GM12891 (cell line): ENCODE data around the gene SARDH.

ENCODE experiments used
- DNase-seq: peaks from one replicate; pipeline ENCODE4 v3.0.0; 2011; ENCODE audit warnings: low spot score; ENCODE audit not compliant: insufficient read length
- FAIRE-seq: peaks from 2 replicates; lab custom pipeline; 2011; peaks lifted over from hg19 to GRCh38; lab: Jason Lieb, UNC
- PAX5 ChIP-seq: IDR thresholded peaks from 2 replicates; pipeline ENCODE4 v1.6.1; 2011; ENCODE audit warnings: low read length, moderate library complexity, mild to moderate bottlenecking; ENCODE audit not compliant: insufficient read depth, severe bottlenecking
- POLR2A ChIP-seq: IDR thresholded peaks from 2 replicates; pipeline ENCODE4 v1.6.1; 2011; ENCODE audit warnings: low read depth, low read length, control low read depth
- POLR2AphosphoS5 ChIP-seq: IDR thresholded peaks from 2 replicates; pipeline ENCODE4 v1.6.1; 2011; ENCODE audit warnings: low read depth, low read length, control low read depth
- POU2F2 ChIP-seq: IDR thresholded peaks from 2 replicates; pipeline ENCODE4 v1.6.1; 2011; ENCODE audit warnings: low read depth, mild to moderate bottlenecking, control low read depth, low read length, moderate library complexity
- SPI1 ChIP-seq: IDR thresholded peaks from 2 replicates; pipeline ENCODE4 v1.6.1; 2011; ENCODE audit warnings: low read depth, low read length, control low read depth
- TAF1 ChIP-seq: IDR thresholded peaks from 2 replicates; pipeline ENCODE4 v1.6.1; 2011; ENCODE audit warnings: low read depth, low read length, control low read depth

Gene SARDH

DNA sequence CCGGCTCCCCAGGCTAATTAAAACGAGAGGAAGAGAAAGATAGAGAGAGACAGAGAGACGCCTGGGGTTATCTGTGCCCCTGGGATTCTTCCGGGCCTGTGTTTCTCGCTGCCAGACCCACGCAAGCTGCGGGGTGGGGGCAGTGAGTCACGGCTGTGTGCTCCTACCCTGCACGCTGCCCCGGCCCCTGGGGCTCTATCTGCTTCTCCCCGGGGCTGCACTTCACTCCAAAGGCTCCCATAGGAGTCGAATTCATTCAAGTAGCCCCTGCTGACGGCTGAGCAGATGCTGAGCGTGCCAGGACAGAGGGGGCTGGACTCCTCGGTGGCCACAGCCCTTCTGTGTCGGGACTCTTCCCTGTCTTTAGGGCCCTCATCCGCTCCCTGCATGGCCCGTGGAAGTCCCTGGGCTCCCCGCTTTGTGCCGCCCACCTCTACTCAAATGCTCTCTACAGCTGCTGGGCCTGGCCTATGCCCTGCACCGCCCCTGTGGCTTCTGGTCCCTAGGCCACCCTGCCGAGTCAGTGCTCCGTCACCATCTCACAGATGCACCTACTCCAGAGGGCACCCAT lies 22.8 kb downstream of the SARDH start:
- FAIRE-seq: no peak
- TF ChIP-seq POU2F2: no peak
- TF ChIP-seq SPI1: no peak
- TF ChIP-seq PAX5: no peak
- no peak for TF ChIP-seq POLR2A
- no peak for TF ChIP-seq TAF1
- no peak for TF ChIP-seq POLR2AphosphoS5
- no peak for DNase-seq

DNA sequence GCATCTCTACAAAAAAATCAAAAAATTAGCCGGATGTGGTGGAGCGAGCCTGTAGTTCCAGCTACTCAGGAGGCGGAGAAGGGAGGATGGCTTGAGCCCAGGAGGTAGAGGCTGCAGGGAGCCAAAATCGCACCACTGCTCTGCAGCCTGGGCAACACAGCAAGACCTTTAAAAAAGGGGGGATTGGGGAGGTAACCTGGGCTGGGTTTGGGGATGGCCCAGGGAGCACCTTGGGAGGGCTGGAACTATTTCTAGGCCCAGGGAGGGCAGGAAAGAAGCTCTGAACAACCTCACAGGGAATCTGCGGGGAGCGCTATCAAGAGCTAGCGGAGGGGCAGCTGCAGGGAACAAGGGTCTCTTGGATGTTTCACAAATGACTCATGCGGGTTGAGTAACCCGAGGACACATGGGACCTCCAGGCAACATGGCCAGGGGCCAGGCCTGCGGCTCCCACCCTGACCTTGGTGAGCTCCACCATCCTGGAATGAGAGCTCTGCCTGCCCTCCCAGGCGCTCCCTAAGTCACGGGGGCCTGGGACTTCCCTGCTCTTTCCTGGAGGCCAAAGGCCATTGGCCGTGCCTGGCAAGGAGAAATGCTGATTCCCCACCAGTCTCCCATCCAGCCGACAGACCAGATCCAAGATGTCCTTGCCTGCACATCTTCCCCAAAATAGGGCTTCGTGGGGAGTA lies 23.4 kb downstream of the SARDH start:
- DNase-seq: no peak
- FAIRE-seq: no peak
- TF ChIP-seq POLR2A (no peak), TAF1 (no peak), POU2F2 (no peak), SPI1 (no peak), POLR2AphosphoS5 (no peak), PAX5 (no peak)

GRCh38 chr9:133713960-133714495 lies 24.1 kb downstream of the SARDH start:
- DNase-seq (no peak), FAIRE-seq (no peak)
- TF ChIP-seq SPI1: no peak
- no peak for TF ChIP-seq POLR2AphosphoS5
- TF ChIP-seq TAF1: no peak
- TF ChIP-seq POLR2A: no peak
- no peak for TF ChIP-seq PAX5
- TF ChIP-seq POU2F2: no peak

- no peak for DNase-seq
- TF ChIP-seq POLR2A: no peak
- no peak for TF ChIP-seq PAX5
- no peak for FAIRE-seq
These were observed 24.8 kb downstream of the SARDH start for GRCh38 chr9:133713150-133713959.

GRCh38 chr9:133712221-133713100 lies 25.7 kb downstream of the SARDH start:
- no peak for TF ChIP-seq SPI1
- no peak for TF ChIP-seq TAF1
- no peak for FAIRE-seq
- no peak for DNase-seq

- TF ChIP-seq PAX5 (no peak), POLR2A (no peak), POLR2AphosphoS5 (no peak), POU2F2 (no peak), SPI1 (no peak), TAF1 (no peak)
- no peak for FAIRE-seq
- no peak for DNase-seq
These were observed 26.5 kb downstream of the SARDH start for GRCh38 chr9:133711428-133712220.

DNA sequence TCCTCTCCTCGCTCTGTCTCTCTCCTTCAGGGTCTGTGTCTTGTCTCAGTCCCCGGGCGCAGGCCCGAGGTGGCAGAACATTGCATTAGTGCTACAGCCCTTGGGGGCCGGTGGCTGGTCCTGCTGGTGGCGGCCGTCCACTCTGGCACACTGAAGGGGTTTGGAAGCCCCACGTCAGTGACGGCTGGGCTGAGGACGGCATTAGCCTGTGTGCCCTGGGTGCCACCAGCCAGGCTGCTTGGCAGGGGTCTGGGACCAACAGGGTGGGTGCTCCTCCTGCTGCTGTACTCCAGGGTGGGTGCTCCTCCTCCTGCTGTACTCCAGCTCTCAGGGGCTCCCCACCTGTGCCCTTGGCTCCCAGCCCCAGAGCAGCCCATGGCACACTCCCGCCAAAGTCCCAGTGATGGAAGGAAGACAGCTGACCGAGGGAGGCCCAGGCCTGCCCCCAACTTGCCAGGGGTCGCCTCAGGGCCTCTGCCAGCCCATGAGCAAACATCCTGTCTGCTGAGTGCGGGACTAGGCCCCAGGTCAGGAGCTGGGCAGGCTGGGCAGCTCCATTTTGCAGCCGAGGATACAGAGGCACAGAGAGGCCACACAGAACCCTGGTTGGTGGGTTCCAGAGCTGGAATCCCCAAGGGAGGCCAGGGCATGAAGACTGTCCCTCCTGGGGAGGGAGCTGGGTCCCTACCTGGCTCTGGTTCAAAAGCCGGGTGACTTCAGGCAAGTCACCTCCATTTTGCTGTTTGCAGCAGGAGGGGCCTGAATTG lies 27.3 kb downstream of the SARDH start:
- FAIRE-seq (no peak), DNase-seq (no peak)
- TF ChIP-seq PAX5 (no peak), POLR2A (no peak), POU2F2 (no peak), POLR2AphosphoS5 (no peak), TAF1 (no peak), SPI1 (no peak)
